Left ventricle myocardium inferior (tissue), 1 donor: Measurements from ENCODE around the gene TOMM40. TPM values are rescaled to one million over a fixed set of nuclear protein-coding genes. Genes with fewer than 3 reads are reported as not detected.

ENCODE experiments used
- DNase-seq: peaks from one replicate; pipeline ENCODE4 v3.0.0-alpha.2; 2020
- H3K27ac ChIP-seq: fragments of 200-600 bp; replicated peaks from 2 replicates; pipeline ENCODE4 v1.8.0; 2021
- H3K27me3 ChIP-seq: fragments of 200-600 bp; 2 replicates; pipeline ENCODE4 v1.8.0; 2021; ENCODE audit warnings: low read depth
- H3K36me3 ChIP-seq: fragments of 200-600 bp; 2 replicates; pipeline ENCODE4 v1.8.0; 2021
- H3K4me1 ChIP-seq: fragments of 200-600 bp; 2 replicates; pipeline ENCODE4 v1.8.0; 2021
- H3K4me3 ChIP-seq: fragments of 200-600 bp; 2 replicates; pipeline ENCODE4 v1.8.0; 2021; ENCODE audit warnings: mild to moderate bottlenecking, moderate library complexity
- H3K9me3 ChIP-seq: fragments of 200-600 bp; replicated peaks from 2 replicates; pipeline ENCODE4 v1.8.0; 2021
- intact Hi-C: fragments of 100-400 bp; cut with micrococcal nuclease; formaldehyde crosslinking; loops from one replicate; pipeline ENCODE4 v1.11.0; 2022
- total RNA-seq: library from RNA; stranded (reverse); fragmentation: NEBNext Ultra II Directional; extraction: Animal tissue kit (Norgen Biotek cat#: 25700); gene quantifications from one replicate; pipeline ENCODE4 v1.2.1, GENCODE V29; 2021
- TF ChIP-seq, protein P1 (sequence below): fragments of 200-600 bp; IDR thresholded peaks from 2 replicates; pipeline ENCODE4 v1.8.0; 2021; ENCODE audit warnings: antibody characterized with exemption, mild to moderate bottlenecking, borderline replicate concordance
- donor health status: DM: no; HTN: yes; CAD: no; lungs with severe emphysema.

TOMM40 gene
- total RNA-seq, 1 donor from 2014 or later, result 47.3 TPM

- Histone ChIP-seq H3K36me3 (peaks cover 8% of the 10 kb centered on the region), H3K9me3 (no peaks in the 10 kb centered on the region), H3K27me3 (no peaks in the 10 kb centered on the region), H3K4me1 (peaks cover 23% of the 10 kb centered on the region), H3K27ac (no peak overlapping the region), H3K4me3 (no peak overlapping the region)
- TF ChIP-seq, protein P1, sequence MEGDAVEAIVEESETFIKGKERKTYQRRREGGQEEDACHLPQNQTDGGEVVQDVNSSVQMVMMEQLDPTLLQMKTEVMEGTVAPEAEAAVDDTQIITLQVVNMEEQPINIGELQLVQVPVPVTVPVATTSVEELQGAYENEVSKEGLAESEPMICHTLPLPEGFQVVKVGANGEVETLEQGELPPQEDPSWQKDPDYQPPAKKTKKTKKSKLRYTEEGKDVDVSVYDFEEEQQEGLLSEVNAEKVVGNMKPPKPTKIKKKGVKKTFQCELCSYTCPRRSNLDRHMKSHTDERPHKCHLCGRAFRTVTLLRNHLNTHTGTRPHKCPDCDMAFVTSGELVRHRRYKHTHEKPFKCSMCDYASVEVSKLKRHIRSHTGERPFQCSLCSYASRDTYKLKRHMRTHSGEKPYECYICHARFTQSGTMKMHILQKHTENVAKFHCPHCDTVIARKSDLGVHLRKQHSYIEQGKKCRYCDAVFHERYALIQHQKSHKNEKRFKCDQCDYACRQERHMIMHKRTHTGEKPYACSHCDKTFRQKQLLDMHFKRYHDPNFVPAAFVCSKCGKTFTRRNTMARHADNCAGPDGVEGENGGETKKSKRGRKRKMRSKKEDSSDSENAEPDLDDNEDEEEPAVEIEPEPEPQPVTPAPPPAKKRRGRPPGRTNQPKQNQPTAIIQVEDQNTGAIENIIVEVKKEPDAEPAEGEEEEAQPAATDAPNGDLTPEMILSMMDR, result no peak
- intact Hi-C loops, result no loop called here
- no peak for DNase-seq
Observed at GRCh38 chr19:44949550-44949949, 58.5 kb downstream of the TOMM40 start.

DNA sequence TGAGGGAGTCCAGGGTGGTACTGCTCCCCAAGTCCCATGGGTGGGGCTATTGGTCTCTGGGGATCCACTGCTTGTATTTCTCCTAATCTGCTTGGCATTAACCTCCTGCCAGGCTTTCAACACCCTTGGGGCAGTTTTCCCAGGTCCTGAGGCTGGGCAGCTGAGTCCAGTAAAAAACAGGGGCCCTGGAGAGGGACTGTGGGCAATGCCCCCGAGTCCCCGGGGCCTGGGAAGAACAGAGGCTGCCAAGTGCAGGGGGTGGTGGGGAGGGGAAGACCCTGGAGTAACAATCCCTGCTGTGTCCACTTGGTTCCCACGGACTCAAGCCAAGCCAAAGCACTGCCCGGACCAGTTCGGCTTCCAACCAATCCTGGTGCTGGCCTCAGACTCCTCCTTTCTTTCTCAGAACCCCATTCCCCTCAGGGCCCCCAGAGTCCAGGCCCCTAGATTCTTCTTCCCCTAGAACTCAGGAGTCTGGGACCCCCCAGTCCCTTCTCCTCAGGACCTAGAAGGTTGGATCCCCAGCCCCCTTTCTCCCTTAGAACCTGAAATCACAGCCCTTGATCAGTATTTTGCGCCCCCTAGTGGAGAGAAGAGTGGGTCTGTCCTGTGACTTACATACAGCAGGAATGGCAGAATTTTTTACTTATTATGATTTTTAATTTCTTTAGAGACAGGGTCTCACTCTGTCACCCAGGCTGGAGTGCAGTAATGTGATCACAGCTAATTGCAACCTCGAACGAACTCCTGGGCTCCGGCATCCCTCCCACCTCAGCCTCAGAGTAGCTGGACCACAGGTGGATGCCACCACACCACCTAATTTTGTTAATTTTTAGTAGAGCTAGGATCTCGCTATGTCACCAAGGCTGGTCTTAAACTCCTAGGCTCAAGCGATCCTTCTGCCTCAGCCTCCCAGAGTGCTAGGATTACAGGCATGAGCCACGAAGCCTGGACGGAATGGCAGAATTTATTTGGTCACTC lies 60.4 kb downstream of the TOMM40 start:
- TF ChIP-seq, protein P1, result peak; percentile 88
- intact Hi-C loops, result loop anchor here (5.0 kb wide), 1 partner anchor 49 kb away; no protein-coding TSS in a partner anchor
- H3K36me3 ChIP-seq, result peaks cover 8% of the 10 kb centered on the region
- no peak overlapping the region for H3K4me3 ChIP-seq
- no peak for DNase-seq
- H3K4me1 ChIP-seq, result peaks cover 41% of the 10 kb centered on the region
- H3K27ac ChIP-seq, result peak overlapping the region; percentile 42
- no peaks in the 10 kb centered on the region for H3K9me3 ChIP-seq
- H3K27me3 ChIP-seq, result no peaks in the 10 kb centered on the region

Other genes starting within 250 kb of the TOMM40 start
- 33.5 TPM for gene PVR, start 247.3 kb upstream of the TOMM40 start, total RNA-seq
- gene CEACAM19, start 219.8 kb upstream of the TOMM40 start, total RNA-seq, result 2.2 TPM
- gene CEACAM16, start 192.1 kb upstream of the TOMM40 start, total RNA-seq, result not detected
- 15.0 TPM for gene BCL3, start 142.5 kb upstream of the TOMM40 start, total RNA-seq
- gene CBLC, start 113.4 kb upstream of the TOMM40 start, total RNA-seq, result not detected
- 91.9 TPM for gene BCAM, start 82.2 kb upstream of the TOMM40 start, total RNA-seq
- gene NECTIN2, start 45.0 kb upstream of the TOMM40 start, total RNA-seq, result 40.7 TPM
- 24.1 TPM for gene APOE, start 14.5 kb downstream of the TOMM40 start, total RNA-seq
- 0.85 TPM for gene APOC1, start 23.4 kb downstream of the TOMM40 start, total RNA-seq
- gene APOC4, start 51.0 kb downstream of the TOMM40 start, total RNA-seq, result not detected
- gene APOC2, start 54.8 kb downstream of the TOMM40 start, total RNA-seq, result not detected
- gene CLPTM1, start 64.1 kb downstream of the TOMM40 start, total RNA-seq, result 89.3 TPM
- gene RELB, start 110.2 kb downstream of the TOMM40 start, total RNA-seq, result 4.0 TPM
- 31.3 TPM for gene CLASRP, start 147.8 kb downstream of the TOMM40 start, total RNA-seq
- not detected for gene ZNF296, start 185.2 kb downstream of the TOMM40 start, total RNA-seq
- gene GEMIN7, start 188.0 kb downstream of the TOMM40 start, total RNA-seq, result 15.9 TPM
- gene PPP1R37, start 201.9 kb downstream of the TOMM40 start, total RNA-seq, result 15.9 TPM